Daoy (cell line): ENCODE measurements around the gene CENPVL3. TPM values are rescaled to one million over a fixed set of nuclear protein-coding genes. Genes with fewer than 3 reads are reported as not detected.
A peak's percentile ranks its signal among the peaks of the same experiment; 100 is the strongest.
"Not testable (repeated sequence)": the region's sequence is repeated elsewhere in the genome, so short reads cannot be mapped to it uniquely, and the experiment has no call there.

ENCODE experiments used
- DNase-seq: peaks from one replicate; pipeline ENCODE4 v3.0.0-alpha.2; 2015; ENCODE audit warnings: low read depth
- total RNA-seq: library from RNA; depleted of rRNA; stranded (reverse); fragments of >200 nt; shearing (Covaris generic); gene quantifications from 2 replicates; pipeline ENCODE4 v1.2.3, GENCODE V29; 2014; rRNA removed

Gene CENPVL3
- total RNA-seq: 4.0 and 8.2 TPM in 2 replicates

- DNase-seq: peak; percentile 77
These were observed at the start of gene CENPVL3 for GRCh38 chrX:51618241-51619155. Gene CENPVL3, minus strand, starts transcription at chrX:51618912. Its CDS starts 39 bp downstream, at chrX:51618873.

- no peak for DNase-seq
These were observed 47.3 kb upstream of the CENPVL3 start for GRCh38 chrX:51665981-51666380.

DNA sequence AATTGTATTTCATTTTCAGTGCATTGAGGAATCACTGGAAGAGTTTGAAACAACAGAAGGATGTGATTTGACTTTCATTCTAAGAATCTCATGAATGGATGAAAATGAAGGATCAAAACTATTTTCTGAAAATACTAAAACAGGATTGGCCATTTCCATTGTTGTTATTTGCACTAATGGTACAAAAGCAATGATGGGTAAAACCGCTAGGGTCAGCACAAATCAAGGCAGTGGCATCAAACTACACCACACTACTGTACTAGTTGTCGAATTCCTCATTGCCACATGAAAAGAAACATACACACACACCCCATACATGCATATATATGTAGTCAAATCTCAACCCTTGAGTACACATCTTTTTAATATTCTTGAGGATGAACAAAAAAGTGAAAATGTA is 24.7 kb upstream of the CENPVL3 start:
- no peak for DNase-seq

- DNase-seq: peak; percentile 37
These were observed 22.8 kb upstream of the CENPVL3 start for GRCh38 chrX:51641421-51642021.

DNA sequence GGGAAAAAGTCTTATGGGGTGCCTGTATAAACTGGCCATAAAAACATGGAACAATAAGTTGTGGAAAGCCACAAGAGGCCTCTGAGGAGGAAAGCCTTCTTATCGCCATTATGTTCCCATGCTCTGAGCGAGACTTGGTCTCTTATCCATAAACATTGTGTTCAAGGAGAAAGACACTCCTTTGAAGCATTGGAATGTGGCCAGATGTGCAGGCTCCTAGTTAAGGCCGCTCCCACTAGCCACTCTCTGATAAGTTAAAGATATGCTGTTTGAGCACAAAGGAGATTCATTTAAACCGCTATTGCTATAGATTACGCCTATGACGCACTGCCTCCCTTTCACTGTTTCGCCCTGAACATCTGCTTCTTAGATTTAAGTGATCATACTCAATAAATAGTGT is 17.8 kb upstream of the CENPVL3 start:
- DNase-seq: not testable (repeated sequence)

DNA sequence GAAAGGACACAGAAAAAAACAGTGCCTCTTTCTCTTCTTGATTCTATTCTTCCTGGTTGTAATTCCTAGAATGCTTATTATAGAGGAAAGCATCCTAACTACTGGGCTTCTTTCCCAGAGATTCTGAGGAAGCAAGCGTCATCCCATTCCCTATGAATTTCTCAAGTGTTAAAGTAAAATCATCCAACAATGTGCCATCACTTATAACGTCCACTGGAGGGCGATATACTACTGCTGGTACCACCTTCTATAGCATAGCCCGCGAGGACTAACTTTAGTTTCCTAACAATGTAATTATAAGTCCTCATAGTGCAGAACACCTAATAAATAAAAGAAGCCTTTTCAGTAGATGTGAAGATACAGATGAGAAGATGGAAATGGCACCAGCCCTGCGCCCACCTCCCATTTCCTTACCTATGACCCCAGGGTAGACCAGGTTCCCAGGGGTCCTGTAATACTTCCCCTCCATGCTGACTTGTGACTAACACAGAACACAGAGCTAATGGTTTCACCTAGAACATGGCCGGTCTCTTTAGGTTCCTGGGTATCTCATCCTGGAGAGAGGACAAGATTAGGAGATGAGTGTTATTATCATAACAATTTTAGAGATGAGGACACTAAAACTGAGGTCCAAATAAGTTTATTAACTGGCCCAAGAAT is 4.2 kb downstream of the CENPVL3 start:
- DNase-seq: peak; percentile 13

DNA sequence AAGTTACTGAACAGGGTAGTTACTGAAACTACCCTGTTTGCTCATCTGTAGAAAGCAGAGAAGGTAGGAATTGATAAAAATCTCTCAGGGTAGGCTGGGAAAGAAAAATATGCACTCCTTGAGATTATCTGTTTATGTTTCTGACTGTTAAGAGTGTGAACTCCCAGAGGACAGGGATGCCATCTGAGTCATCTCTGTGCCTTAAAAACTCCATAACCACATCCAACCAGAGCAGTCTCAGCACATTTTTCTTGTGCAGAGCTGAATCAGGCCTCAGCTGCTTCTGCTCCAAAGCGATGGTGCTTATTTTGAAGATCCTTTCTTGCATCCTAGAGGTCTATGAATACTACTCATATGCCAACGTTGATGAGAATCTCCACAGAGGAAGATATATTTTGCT is 9.9 kb downstream of the CENPVL3 start:
- DNase-seq: peak; percentile 47

- DNase-seq: peak; percentile 16
These were observed 10.6 kb downstream of the CENPVL3 start for GRCh38 chrX:51608126-51608525.

DNA sequence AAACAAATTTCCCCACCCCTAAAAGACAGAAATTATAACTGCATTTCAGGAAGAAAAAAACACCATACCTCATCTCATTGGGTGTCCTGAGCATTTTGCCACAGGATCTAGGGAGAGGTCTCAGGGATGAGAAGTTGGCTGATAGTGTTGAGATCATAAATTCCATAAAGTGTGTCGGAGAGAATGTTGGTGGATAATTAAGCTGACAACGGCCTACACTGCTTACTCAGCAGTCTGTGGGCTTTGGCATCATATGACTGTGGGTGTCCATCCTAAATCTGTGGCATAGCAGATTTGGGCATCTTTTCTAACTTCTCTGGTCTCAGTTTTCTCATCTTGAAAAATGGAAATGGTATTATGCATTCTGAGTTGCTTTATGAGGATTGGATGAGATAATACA is 12.3 kb downstream of the CENPVL3 start:
- DNase-seq: no peak

DNA sequence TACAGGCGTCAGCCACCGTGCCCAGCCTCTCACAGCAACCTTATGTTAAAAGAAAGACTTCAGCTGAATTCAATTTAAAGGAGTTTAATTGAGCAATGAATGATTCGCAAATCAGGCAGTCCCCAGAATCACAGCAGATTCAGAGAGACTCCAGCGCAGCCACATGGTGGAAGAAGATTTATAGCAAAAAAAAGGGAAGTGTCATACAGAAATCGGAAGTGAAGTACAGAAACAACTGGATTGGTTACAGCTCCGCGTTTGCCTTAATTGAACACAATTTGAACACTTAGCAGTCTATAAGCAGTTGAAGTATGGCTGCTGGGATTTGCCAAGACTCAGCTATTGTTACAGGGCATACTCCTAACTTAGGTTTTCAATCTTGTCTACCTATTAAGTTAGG is 19.8 kb downstream of the CENPVL3 start:
- DNase-seq: no peak

- DNase-seq: no peak
These were observed 46.8 kb downstream of the CENPVL3 start for GRCh38 chrX:51571874-51572273.

DNA sequence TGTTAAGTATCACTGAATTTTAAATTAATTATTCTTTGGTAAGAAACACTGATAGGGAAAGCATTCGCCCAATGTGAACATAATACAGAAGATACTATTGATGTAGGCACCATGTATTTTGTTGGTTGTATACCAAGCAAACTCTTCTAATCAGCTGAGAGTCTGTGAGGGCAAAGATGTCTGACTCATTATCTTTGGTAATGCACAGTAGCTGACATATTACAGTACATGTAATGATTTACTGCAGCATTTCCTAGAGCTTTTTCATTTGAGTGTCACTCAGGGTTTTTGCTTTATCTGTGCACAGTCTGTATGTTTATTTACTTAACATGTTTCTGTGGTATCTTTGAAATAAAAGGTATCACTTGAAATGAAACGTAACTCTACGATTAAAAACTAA is 49.2 kb downstream of the CENPVL3 start:
- DNase-seq: no peak

- peak; percentile 54 for DNase-seq
These were observed 50.1 kb downstream of the CENPVL3 start for GRCh38 chrX:51568586-51568985.

Other genes starting within 250 kb of the CENPVL3 start
- 35.6 and 40.5 TPM in 2 replicates for gene NUDT11, start 122.3 kb downstream of the CENPVL3 start, total RNA-seq
- 0.34 and 1.2 TPM in 2 replicates for gene CENPVL2, start 63.9 kb upstream of the CENPVL3 start, total RNA-seq
- gene CENPVL1, start 91.6 kb upstream of the CENPVL3 start, total RNA-seq: 0.34 and 1.2 TPM in 2 replicates
- gene GSPT2, start 124.5 kb upstream of the CENPVL3 start, total RNA-seq: 7.1 and 7.5 TPM in 2 replicates